Pons (tissue), 1 donor: ENCODE data around the gene MRRF.

Experiments
- DNase-seq: peaks from one replicate; pipeline ENCODE4 v3.0.0-alpha.2; 2016; ENCODE audit warnings: low spot score

Gene MRRF

GRCh38 chr9:122332644-122333043 lies 68.0 kb downstream of the MRRF start:
- no peak for DNase-seq

- no peak for DNase-seq
These were observed 68.6 kb downstream of the MRRF start for GRCh38 chr9:122333169-122333808.

- no peak for DNase-seq
These were observed 70.2 kb downstream of the MRRF start for GRCh38 chr9:122334916-122335315.

GRCh38 chr9:122336189-122336588 lies 71.5 kb downstream of the MRRF start:
- DNase-seq, result no peak

GRCh38 chr9:122336866-122337555 lies 72.3 kb downstream of the MRRF start:
- DNase-seq, result no peak

GRCh38 chr9:122337556-122337929 lies 72.9 kb downstream of the MRRF start:
- DNase-seq, result no peak

- DNase-seq, result no peak
These were observed 73.9 kb downstream of the MRRF start for GRCh38 chr9:122338536-122338935.

GRCh38 chr9:122338994-122339393 lies 74.3 kb downstream of the MRRF start:
- peak; percentile 53 for DNase-seq

- no peak for DNase-seq
These were observed 74.9 kb downstream of the MRRF start for GRCh38 chr9:122339579-122339978.

GRCh38 chr9:122340161-122340560 lies 75.5 kb downstream of the MRRF start:
- DNase-seq, result no peak

GRCh38 chr9:122342323-122343050 lies 77.8 kb downstream of the MRRF start:
- DNase-seq, result no peak

GRCh38 chr9:122346478-122347347 lies 82.0 kb downstream of the MRRF start:
- no peak for DNase-seq

GRCh38 chr9:122347348-122348287 lies 82.9 kb downstream of the MRRF start:
- DNase-seq, result no peak

GRCh38 chr9:122348288-122348777 lies 83.7 kb downstream of the MRRF start:
- DNase-seq, result no peak

- DNase-seq, result no peak
These were observed 84.1 kb downstream of the MRRF start for GRCh38 chr9:122348791-122349190.

- no peak for DNase-seq
These were observed 84.5 kb downstream of the MRRF start for GRCh38 chr9:122349201-122349600.

- peak; percentile 80 for DNase-seq
These were observed 86.1 kb downstream of the MRRF start for GRCh38 chr9:122350577-122351355.

- DNase-seq, result peak; percentile 65
These were observed 90.0 kb downstream of the MRRF start for GRCh38 chr9:122354536-122355199.

GRCh38 chr9:122355336-122355875 lies 90.7 kb downstream of the MRRF start:
- DNase-seq, result no peak
